Heart left ventricle (tissue), 13 donors: ENCODE data around the gene LRRN3.

Experiments used
- CTCF ChIP-seq, 12 donors: fragments of 200-600 bp; sonication (generic) in 4 of 12; IDR thresholded peaks; one replicate each; pipeline versions ENCODE4 v1.5.0 to v1.8.0; 2018 to 2022; ENCODE audit warnings: antibody characterized with exemption in 12 of 12, mild to moderate bottlenecking in 5 of 12
- POLR2A ChIP-seq, 2 donors: fragments of 450-650 bp; IDR thresholded peaks; one replicate each; pipeline ENCODE4 v1.6.1; 2017; ENCODE audit warnings: antibody characterized with exemption in 2 of 2, mild to moderate bottlenecking in 2 of 2, moderate library complexity in 2 of 2
- donor health status: ischemic (EF 13 %, LVEDD 7.1; RV severe dilation, severe dysfunction).
- donor health status: DM: no; HTN: yes; CAD: no.
- donor health status: DM: no; HTN: no; CAD: no.
- donor health status: ischemic (EF 25% LVEDD 6.9; RV normal size, moderate dysfunction).
- donor health status: ischemic (EF 25% LVEDD 5.7; RV mildly dilated, moderate dysfunction).
- donor health status: ischemic (EF 35%, LVEDD 5.7; RV mildly dilated, moderate dysfunction).
- donor health status: nonischemic (EF 11% LVEDD 7.7; RV severe dilation, severe dysfunction).
- donor health status: DM: yes; HTN: yes; CAD: no.
- donor health status: PGD.
- donor health status: ischemic (EF 29% LVEDD 5.4; RV normal size, mild dysfunction).
- donor health status: nonischemic (EF 23%, LVEDD 6.1; RV moderate dilation, normal function).

- no peak for TF ChIP-seq POLR2A (IDR thresholded peaks at IDR 0.05)
- no peak for TF ChIP-seq CTCF (IDR thresholded peaks at IDR 0.05)
These were observed 31.1 kb upstream of the LRRN3 start for GRCh38 chr7:111059833-111060232.
